CD14-positive monocyte (primary cell): Measurements from ENCODE around the gene ST3GAL4. TPM values are rescaled to one million over a fixed set of nuclear protein-coding genes. Genes with fewer than 3 reads are reported as not detected.
A peak's percentile ranks its signal among the peaks of the same experiment; 100 is the strongest.

Source experiments
- DNase-seq, 3 donors: peaks; one replicate each; pipeline ENCODE4 v3.0.0-alpha.2; 2011 to 2022
- H2AFZ ChIP-seq: 2 replicates; pipeline ENCODE4 v1.6.0; 2012; ENCODE audit warnings: mild to moderate bottlenecking, low read depth, low read length, inconsistent platforms; ENCODE audit not compliant: insufficient read depth, poor library complexity, severe bottlenecking
- H3K27ac ChIP-seq, 2 donors: 1 replicate in 1 of 2; 2 replicates in 1 of 2; pipeline ENCODE4 v1.5.1; 2012 to 2013; ENCODE audit warnings: low read length in 2 of 2, control low read depth in 1 of 2, inconsistent platforms in 1 of 2, low read depth in 1 of 2, mild to moderate bottlenecking in 1 of 2
- H3K27me3 ChIP-seq, 2 donors: one replicate each; pipeline versions ENCODE4 v1.6.0 to v1.6.1; 2011 to 2013; ENCODE audit warnings: low read length in 2 of 2; ENCODE audit not compliant: control insufficient read depth in 2 of 2, insufficient read depth in 2 of 2
- H3K36me3 ChIP-seq, 2 donors: replicated peaks in 1 of 2; 1 replicate in 1 of 2; 2 replicates in 1 of 2; pipeline versions ENCODE4 v1.5.1 to v1.6.1; 2012 to 2013; ENCODE audit warnings: low read length in 2 of 2, control low read depth in 1 of 2, inconsistent platforms in 1 of 2, mild to moderate bottlenecking in 1 of 2; ENCODE audit not compliant: insufficient read depth in 2 of 2, control insufficient read depth in 1 of 2
- H3K4me1 ChIP-seq, 2 donors: 1 replicate in 1 of 2; 2 replicates in 1 of 2; pipeline versions ENCODE4 v1.5.1 to v1.6.1; 2012 to 2013; ENCODE audit warnings: low read length in 2 of 2, control low read depth in 1 of 2, inconsistent platforms in 1 of 2, mild to moderate bottlenecking in 1 of 2, moderate library complexity in 1 of 2; ENCODE audit not compliant: insufficient read depth in 2 of 2, control insufficient read depth in 1 of 2
- H3K4me2 ChIP-seq: replicated peaks from 2 replicates; pipeline ENCODE3; 2012; ENCODE audit warnings: low read length, moderate library complexity, mild to moderate bottlenecking; ENCODE audit not compliant: poor library complexity, severe bottlenecking; ENCODE audit errors: extremely low read depth
- H3K4me3 ChIP-seq, 3 experiments: fragments of 200-600 bp in 1 of 3; sonication (generic) in 1 of 3; replicated peaks in 1 of 3; 1 replicate in 2 of 3; 2 replicates in 1 of 3; pipeline ENCODE4 v1.5.1; 2011 to 2013; ENCODE audit warnings: low read length in 3 of 3, mild to moderate bottlenecking in 3 of 3, control low read depth in 2 of 3, low read depth in 2 of 3, inconsistent platforms in 1 of 3, moderate library complexity in 1 of 3
- H3K79me2 ChIP-seq: 2 replicates; pipeline ENCODE4 v1.6.0; 2012; ENCODE audit warnings: mild to moderate bottlenecking, control low read depth, inconsistent platforms, low read length, moderate library complexity; ENCODE audit not compliant: insufficient read depth
- H3K9ac ChIP-seq: 2 replicates; pipeline ENCODE4 v1.6.0; 2017; ENCODE audit warnings: low read length, mild to moderate bottlenecking; ENCODE audit not compliant: insufficient read depth, poor library complexity, severe bottlenecking
- H3K9me3 ChIP-seq, 2 donors: replicated peaks in 1 of 2; 1 replicate in 1 of 2; 2 replicates in 1 of 2; pipeline versions ENCODE4 v1.5.1 to v1.6.1; 2012 to 2013; ENCODE audit warnings: low read length in 2 of 2, control low read depth in 1 of 2; ENCODE audit not compliant: control insufficient read depth in 1 of 2, insufficient read depth in 1 of 2
- H4K20me1 ChIP-seq: 2 replicates; pipeline ENCODE4 v1.6.0; 2012; ENCODE audit warnings: mild to moderate bottlenecking, low read length, control low read depth, moderate library complexity; ENCODE audit not compliant: insufficient read depth
- H3K27ac Mint-ChIP-seq, 7 donors: one replicate each; pipeline ENCODE4 v1.8.0; 2020; ENCODE audit warnings: mild to moderate bottlenecking in 7 of 7, mixed read lengths in 7 of 7, moderate library complexity in 6 of 7, inconsistent platforms in 2 of 7
- H3K27me3 Mint-ChIP-seq, 3 donors: one replicate each; pipeline ENCODE4 v1.8.0; 2021 to 2022; ENCODE audit warnings: low read depth in 3 of 3, mild to moderate bottlenecking in 3 of 3, mixed read lengths in 3 of 3, moderate library complexity in 3 of 3, inconsistent platforms in 1 of 3
- H3K36me3 Mint-ChIP-seq, 2 donors: one replicate each; pipeline ENCODE4 v1.8.0; 2020; ENCODE audit warnings: mixed read lengths in 2 of 2, inconsistent platforms in 1 of 2, mild to moderate bottlenecking in 1 of 2
- H3K4me1 Mint-ChIP-seq: one replicate; pipeline ENCODE4 v1.8.0; 2020; ENCODE audit warnings: mild to moderate bottlenecking, mixed read lengths
- H3K4me3 Mint-ChIP-seq, 2 donors: one replicate each; pipeline ENCODE4 v1.8.0; 2020; ENCODE audit warnings: mild to moderate bottlenecking in 2 of 2, mixed read lengths in 2 of 2, moderate library complexity in 1 of 2
- H3K9me3 Mint-ChIP-seq, 7 donors: one replicate each; pipeline ENCODE4 v1.8.0; 2020 to 2022; ENCODE audit warnings: mixed read lengths in 7 of 7, mild to moderate bottlenecking in 6 of 7, moderate library complexity in 6 of 7, inconsistent platforms in 2 of 7
- CTCF ChIP-seq: fragments of 200-600 bp; IDR thresholded peaks from one replicate; pipeline ENCODE4 v1.8.0; 2022; ENCODE audit warnings: antibody characterized with exemption, mild to moderate bottlenecking
- WGBS: methylation state at CpG from one replicate; pipeline ENCODE4 v1.1.5; 2013; ENCODE audit warnings: missing lambda C conversion rate; ENCODE audit not compliant: insufficient coverage; 5-methylcytosine and 5-hydroxymethylcytosine counted together
- intact Hi-C, 2 donors: fragments of 100-400 bp; cut with micrococcal nuclease; formaldehyde crosslinking; loops; one replicate each; pipeline versions ENCODE4 v1.15.0 to v1.15.1; 2023
- polyA plus RNA-seq, 3 donors: library from polyadenylated mRNA; depleted of rRNA in 1 of 3; unstranded in 2 of 3; stranded (reverse) in 1 of 3; fragments of 300-500 nt in 2 of 3; fragments of >200 nt in 1 of 3; fragmentation: Illumina TruSeq in 2 of 3; gene quantifications; 1 replicate in 2 of 3; 2 replicates in 1 of 3; pipeline ENCODE4 v1.2.3, GENCODE V29; 2012 to 2021

ST3GAL4 gene
- polyA plus RNA-seq, 3 donors = 7.8 to 14.3 (median 10.1) TPM

- no peaks in the 10 kb centered on the region for H4K20me1 ChIP-seq
- no peak overlapping the region for H3K4me3 Mint-ChIP-seq
- H3K9me3 Mint-ChIP-seq = peaks cover 0 to 8% (median 4%) of the 10 kb centered on the region in 7 donors
- intact Hi-C loops = no loop called here
- peaks cover 10% of the 10 kb centered on the region for H3K4me1 Mint-ChIP-seq
- H3K36me3 ChIP-seq = peaks cover 0 to 4% of the 10 kb centered on the region in 2 donors
- no peak overlapping the region for H3K4me2 ChIP-seq
- H3K79me2 ChIP-seq = peaks cover 22% of the 10 kb centered on the region
- peaks cover under 1 to 3% of the 10 kb centered on the region in 2 donors for H3K4me1 ChIP-seq
- WGBS = 80% methylated on average over 5 of the region's 6 CpGs
- no peaks in the 10 kb centered on the region for H3K9me3 ChIP-seq
- no peak overlapping the region for H3K27ac ChIP-seq
- no peak for DNase-seq
- peaks cover 6% of the 10 kb centered on the region in 2 donors for H3K36me3 Mint-ChIP-seq
- no peak overlapping the region for H3K9ac ChIP-seq
- no peak overlapping the region for H3K27ac Mint-ChIP-seq
- no peak overlapping the region for H3K4me3 ChIP-seq
- TF ChIP-seq CTCF = no peak
- H3K27me3 ChIP-seq = no peaks in the 10 kb centered on the region
- peaks cover 0 to 2% (median 0%) of the 10 kb centered on the region in 3 donors for H3K27me3 Mint-ChIP-seq
- H2AFZ ChIP-seq = no peak overlapping the region
These were observed 45.0 kb downstream of the ST3GAL4 start for GRCh38 chr11:126400479-126400878.

GRCh38 chr11:126403022-126403581 lies 47.6 kb downstream of the ST3GAL4 start:
- intact Hi-C loops = no loop called here
- Histone ChIP-seq H3K4me2 (no peak overlapping the region), H3K27me3 (no peaks in the 10 kb centered on the region), H3K4me3 (no peak overlapping the region), H3K9ac (no peak overlapping the region), H3K27ac (no peak overlapping the region), H4K20me1 (no peaks in the 10 kb centered on the region), H2AFZ (no peak overlapping the region), H3K9me3 (no peaks in the 10 kb centered on the region), H3K36me3 (peaks cover 13 to 15% of the 10 kb centered on the region in 2 donors), H3K4me1 (peaks cover 3 to 9% of the 10 kb centered on the region in 2 donors), H3K79me2 (peaks cover 13% of the 10 kb centered on the region)
- Mint-ChIP-seq H3K4me1 (peaks cover 14% of the 10 kb centered on the region), H3K27ac (peak overlapping the region in 1 of 7 donors; percentile 56), H3K9me3 (peaks cover 0 to 8% (median 4%) of the 10 kb centered on the region in 7 donors), H3K27me3 (no peaks in the 10 kb centered on the region), H3K4me3 (no peak overlapping the region), H3K36me3 (peaks cover 12 to 24% of the 10 kb centered on the region in 2 donors)
- no peak for TF ChIP-seq CTCF
- no peak for DNase-seq
- 96% methylated on average over 7 of the region's 15 CpGs for WGBS
